HepG2 (cell line): ENCODE data around the gene TXNRD2. TPM values are rescaled to one million over a fixed set of nuclear protein-coding genes. Genes with fewer than 3 reads are reported as not detected.

ENCODE experiments used
- ATRX ChIP-seq: sonication (generic); formaldehyde crosslinking; IDR thresholded peaks from 2 replicates; pipeline ENCODE4 v1.4.0; 2020; ENCODE audit warnings: missing genetic modification reagents, borderline replicate concordance
- ETS1 ChIP-seq: sonication (generic); formaldehyde crosslinking; IDR thresholded peaks from 2 replicates; pipeline ENCODE4 v1.4.0; 2020; ENCODE audit warnings: missing genetic modification reagents
- HOXA9 ChIP-seq: sonication (generic); formaldehyde crosslinking; IDR thresholded peaks from 2 replicates; pipeline ENCODE4 v1.8.1; 2022; ENCODE audit warnings: missing genetic modification reagents, mild to moderate bottlenecking, moderate library complexity, borderline replicate concordance
- JUND ChIP-seq: sonication (generic); formaldehyde crosslinking; IDR thresholded peaks from 2 replicates; pipeline ENCODE4 v1.8.0; 2022; ENCODE audit warnings: mild to moderate bottlenecking, missing genetic modification reagents
- KDM5B ChIP-seq: sonication (generic); formaldehyde crosslinking; IDR thresholded peaks from 2 replicates; pipeline ENCODE4 v1.4.0; 2020; ENCODE audit warnings: missing genetic modification reagents, mild to moderate bottlenecking, borderline replicate concordance
- KMT2B ChIP-seq: IDR thresholded peaks from 2 replicates; pipeline ENCODE4 v1.6.1; 2016; ENCODE audit warnings: missing genetic modification reagents, missing compliant biosample characterization
- NFKB2 ChIP-seq: sonication (generic); formaldehyde crosslinking; IDR thresholded peaks from 2 replicates; pipeline ENCODE4 v1.4.0; 2020; ENCODE audit warnings: missing genetic modification reagents, borderline replicate concordance
- NRL ChIP-seq: sonication (generic); formaldehyde crosslinking; IDR thresholded peaks from 2 replicates; pipeline ENCODE4 v1.5.0; 2020; ENCODE audit warnings: missing genetic modification reagents, mild to moderate bottlenecking, moderate library complexity, borderline replicate concordance
- PHF21A ChIP-seq: sonication (generic); formaldehyde crosslinking; IDR thresholded peaks from 2 replicates; pipeline ENCODE4 v1.5.0; 2020; ENCODE audit warnings: mild to moderate bottlenecking, missing genetic modification reagents
- PHF8 ChIP-seq: sonication (generic); formaldehyde crosslinking; IDR thresholded peaks from 2 replicates; pipeline ENCODE4 v1.5.0; 2020; ENCODE audit warnings: missing genetic modification reagents
- SMAD3 ChIP-seq: sonication (generic); formaldehyde crosslinking; IDR thresholded peaks from 2 replicates; pipeline ENCODE4 v1.4.0; 2020; ENCODE audit warnings: missing genetic modification reagents
- ZFP36L1 ChIP-seq: sonication (generic); formaldehyde crosslinking; IDR thresholded peaks from 2 replicates; pipeline ENCODE4 v1.8.0; 2022; ENCODE audit warnings: mild to moderate bottlenecking, missing genetic modification reagents, moderate library complexity
- ZNF513 ChIP-seq: sonication (generic); formaldehyde crosslinking; conservative IDR thresholded peaks from 2 replicates; pipeline ENCODE4 v1.5.0; 2020; ENCODE audit warnings: missing genetic modification reagents
- ZNF597 ChIP-seq: sonication (generic); formaldehyde crosslinking; IDR thresholded peaks from 2 replicates; pipeline ENCODE4 v1.5.0; 2020; ENCODE audit warnings: missing genetic modification reagents
- ZNF614 ChIP-seq: IDR thresholded peaks from 2 replicates; pipeline ENCODE4 v1.6.1; 2018; ENCODE audit warnings: missing biosample characterization, missing genetic modification reagents, inconsistent platforms, borderline replicate concordance
- ZNF652 ChIP-seq: IDR thresholded peaks from 2 replicates; pipeline ENCODE4 v1.6.1; 2016; ENCODE audit warnings: low read depth, borderline replicate concordance
- ZNF746 ChIP-seq: sonication (generic); formaldehyde crosslinking; IDR thresholded peaks from 2 replicates; pipeline ENCODE4 v1.8.0; 2022; ENCODE audit warnings: mild to moderate bottlenecking, missing genetic modification reagents
- ZNF891 ChIP-seq: sonication (generic); formaldehyde crosslinking; IDR thresholded peaks from 2 replicates; pipeline ENCODE4 v1.5.0; 2020; ENCODE audit warnings: mild to moderate bottlenecking, missing genetic modification reagents
- polyA plus RNA-seq, 8 experiments: library from polyadenylated mRNA; depleted of rRNA in 3 of 8; stranded (reverse) in 7 of 8; unstranded in 1 of 8; fragments of >200 nt; fragmentation: Illumina TruSeq in 4 of 8; extraction: Trizol in 4 of 8; gene quantifications; 2 replicates each; pipeline versions ENCODE4 v1.2.1 to v1.2.3, GENCODE V29; 2011 to 2016; ENCODE audit warnings: low read depth in 4 of 8, missing spikeins in 1 of 8, mixed read lengths in 1 of 8; ENCODE audit not compliant: insufficient read depth in 1 of 8
- total RNA-seq, 5 experiments: library from RNA; depleted of rRNA; stranded (reverse); fragments of >200 nt; fragmentation: Illumina TruSeq; extraction: Trizol; gene quantifications; 2 replicates each; pipeline ENCODE4 v1.2.3, GENCODE V29; 2016; ENCODE audit warnings: low read depth in 1 of 5
- TF ChIP-seq, protein P1 (sequence below): sonication (generic); formaldehyde crosslinking; IDR thresholded peaks from 2 replicates; pipeline ENCODE4 v1.4.0; 2020; ENCODE audit warnings: missing genetic modification reagents
- TF ChIP-seq, protein P2 (sequence below): sonication (generic); formaldehyde crosslinking; IDR thresholded peaks from 2 replicates; pipeline ENCODE4 v1.4.0; 2020; ENCODE audit warnings: missing genetic modification reagents
- TF ChIP-seq, protein P3 (sequence below): sonication (generic); formaldehyde crosslinking; IDR thresholded peaks from 2 replicates; pipeline ENCODE4 v1.5.0; 2020; ENCODE audit warnings: missing genetic modification reagents
- TF ChIP-seq, protein P4 (sequence below): sonication (generic); formaldehyde crosslinking; IDR thresholded peaks from 2 replicates; pipeline ENCODE4 v1.4.0; 2020; ENCODE audit warnings: missing genetic modification reagents, borderline replicate concordance

TXNRD2 gene
- total and polyA plus RNA-seq, 2 of the 13 experiments (the other 11 are each of a cell fraction or from before 2014, with no cell fraction given) = 17.5 to 18.6 TPM

GRCh38 chr22:19892257-19892879 lies 49.2 kb downstream of the TXNRD2 start (continued):
- TF ChIP-seq ZNF746 (CRISPR knock-in tag) (no peak), KDM5B (peak; percentile 100), HOXA9 (CRISPR knock-in tag) (no peak), PHF21A (peak; percentile 87), NFKB2 (peak; percentile 100), ZNF513 (CRISPR knock-in tag) (no peak), ATRX (CRISPR knock-in tag) (no peak), ZNF891 (peak; percentile 88), KMT2B (CRISPR knock-in tag) (peak; percentile 80), JUND (CRISPR knock-in tag) (peak; percentile 72; the same call in 1 of the 2 replicates), PHF8 (peak; percentile 48; the same call in 1 of the 2 replicates), NRL (CRISPR knock-in tag) (peak; percentile 97), ZFP36L1 (CRISPR knock-in tag) (peak; percentile 99), ETS1 (CRISPR knock-in tag) (peak; percentile 86; the same call in 1 of the 2 replicates), ZNF652 (CRISPR knock-in tag) (peak; percentile 51; the same call in 1 of the 2 replicates), ZNF597 (CRISPR knock-in tag) (no peak), ZNF614 (CRISPR knock-in tag) (peak; percentile 95), SMAD3 (peak; percentile 80; the same call in 1 of the 2 replicates)
- TF ChIP-seq, protein P1, sequence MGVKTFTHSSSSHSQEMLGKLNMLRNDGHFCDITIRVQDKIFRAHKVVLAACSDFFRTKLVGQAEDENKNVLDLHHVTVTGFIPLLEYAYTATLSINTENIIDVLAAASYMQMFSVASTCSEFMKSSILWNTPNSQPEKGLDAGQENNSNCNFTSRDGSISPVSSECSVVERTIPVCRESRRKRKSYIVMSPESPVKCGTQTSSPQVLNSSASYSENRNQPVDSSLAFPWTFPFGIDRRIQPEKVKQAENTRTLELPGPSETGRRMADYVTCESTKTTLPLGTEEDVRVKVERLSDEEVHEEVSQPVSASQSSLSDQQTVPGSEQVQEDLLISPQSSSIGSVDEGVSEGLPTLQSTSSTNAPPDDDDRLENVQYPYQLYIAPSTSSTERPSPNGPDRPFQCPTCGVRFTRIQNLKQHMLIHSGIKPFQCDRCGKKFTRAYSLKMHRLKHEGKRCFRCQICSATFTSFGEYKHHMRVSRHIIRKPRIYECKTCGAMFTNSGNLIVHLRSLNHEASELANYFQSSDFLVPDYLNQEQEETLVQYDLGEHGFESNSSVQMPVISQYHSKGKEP = peak; percentile 87; the same call in 1 of the 2 replicates
- TF ChIP-seq, protein P2, sequence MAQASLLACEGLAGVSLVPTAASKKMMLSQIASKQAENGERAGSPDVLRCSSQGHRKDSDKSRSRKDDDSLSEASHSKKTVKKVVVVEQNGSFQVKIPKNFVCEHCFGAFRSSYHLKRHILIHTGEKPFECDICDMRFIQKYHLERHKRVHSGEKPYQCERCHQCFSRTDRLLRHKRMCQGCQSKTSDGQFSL (CRISPR knock-in tag) = peak; percentile 48; the same call in 1 of the 2 replicates
- TF ChIP-seq, protein P3, sequence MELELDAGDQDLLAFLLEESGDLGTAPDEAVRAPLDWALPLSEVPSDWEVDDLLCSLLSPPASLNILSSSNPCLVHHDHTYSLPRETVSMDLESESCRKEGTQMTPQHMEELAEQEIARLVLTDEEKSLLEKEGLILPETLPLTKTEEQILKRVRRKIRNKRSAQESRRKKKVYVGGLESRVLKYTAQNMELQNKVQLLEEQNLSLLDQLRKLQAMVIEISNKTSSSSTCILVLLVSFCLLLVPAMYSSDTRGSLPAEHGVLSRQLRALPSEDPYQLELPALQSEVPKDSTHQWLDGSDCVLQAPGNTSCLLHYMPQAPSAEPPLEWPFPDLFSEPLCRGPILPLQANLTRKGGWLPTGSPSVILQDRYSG = peak; percentile 99
- TF ChIP-seq, protein P4, sequence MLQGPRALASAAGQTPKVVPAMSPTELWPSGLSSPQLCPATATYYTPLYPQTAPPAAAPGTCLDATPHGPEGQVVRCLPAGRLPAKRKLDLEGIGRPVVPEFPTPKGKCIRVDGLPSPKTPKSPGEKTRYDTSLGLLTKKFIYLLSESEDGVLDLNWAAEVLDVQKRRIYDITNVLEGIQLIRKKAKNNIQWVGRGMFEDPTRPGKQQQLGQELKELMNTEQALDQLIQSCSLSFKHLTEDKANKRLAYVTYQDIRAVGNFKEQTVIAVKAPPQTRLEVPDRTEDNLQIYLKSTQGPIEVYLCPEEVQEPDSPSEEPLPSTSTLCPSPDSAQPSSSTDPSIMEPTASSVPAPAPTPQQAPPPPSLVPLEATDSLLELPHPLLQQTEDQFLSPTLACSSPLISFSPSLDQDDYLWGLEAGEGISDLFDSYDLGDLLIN = peak; percentile 96; the same call in 1 of the 2 replicates
